ENCODE data around the gene MAG.

The MAG gene

GRCh38 chr19:35304036-35304435, 12.1 kb downstream of the MAG start:
- Histone ChIP-seq H3K27ac (replicated peaks) (no peak overlapping the region), H3K4me3 (replicated peaks; ENCODE audit: insufficient read depth, low read length) (no peak overlapping the region), H3K27me3 (ENCODE audit: insufficient read depth, poor library complexity, severe bottlenecking) (no peaks in the 10 kb centered on the region)
- no peak for DNase-seq (ENCODE audit: low read depth in 1 of 2, low spot score in 1 of 2)
- TF ChIP-seq CTCF (IDR thresholded peaks at IDR 0.05; ENCODE audit: insufficient read depth, low read length) (no peak), SPI1 (IDR thresholded peaks at IDR 0.05; ENCODE audit: borderline replicate concordance, low read depth) (no peak), GABPA (IDR thresholded peaks at IDR 0.05; ENCODE audit: low read depth) (no peak), REST (IDR thresholded peaks at IDR 0.05; ENCODE audit: insufficient replicate concordance, low read depth) (no peak), POLR2AphosphoS5 (IDR thresholded peaks at IDR 0.05; ENCODE audit: low read depth) (no peak)

- H3K4me3 ChIP-seq (replicated peaks; ENCODE audit: insufficient read depth, low read length): no peak overlapping the region
- no peak for DNase-seq (ENCODE audit: low read depth in 1 of 2, low spot score in 1 of 2)
- no peak overlapping the region for H3K27ac ChIP-seq (replicated peaks)
- TF ChIP-seq POLR2AphosphoS5 (IDR thresholded peaks at IDR 0.05; ENCODE audit: low read depth) (no peak), CTCF (IDR thresholded peaks at IDR 0.05; ENCODE audit: insufficient read depth, low read length) (no peak), REST (IDR thresholded peaks at IDR 0.05; ENCODE audit: insufficient replicate concordance, low read depth) (no peak), GABPA (IDR thresholded peaks at IDR 0.05; ENCODE audit: low read depth) (no peak), SPI1 (IDR thresholded peaks at IDR 0.05; ENCODE audit: borderline replicate concordance, low read depth) (no peak)
- no peaks in the 10 kb centered on the region for H3K27me3 ChIP-seq (ENCODE audit: insufficient read depth, poor library complexity, severe bottlenecking)
Observed at GRCh38 chr19:35305181-35305580, 13.2 kb downstream of the MAG start.

- TF ChIP-seq SPI1 (IDR thresholded peaks at IDR 0.05; ENCODE audit: borderline replicate concordance, low read depth) (no peak), CTCF (IDR thresholded peaks at IDR 0.05; ENCODE audit: insufficient read depth, low read length) (peak; percentile 15), GABPA (IDR thresholded peaks at IDR 0.05; ENCODE audit: low read depth) (no peak), POLR2AphosphoS5 (IDR thresholded peaks at IDR 0.05; ENCODE audit: low read depth) (no peak), REST (IDR thresholded peaks at IDR 0.05; ENCODE audit: insufficient replicate concordance, low read depth) (no peak)
- no peaks in the 10 kb centered on the region for H3K27me3 ChIP-seq (ENCODE audit: insufficient read depth, poor library complexity, severe bottlenecking)
- H3K27ac ChIP-seq (replicated peaks): no peak overlapping the region
- H3K4me3 ChIP-seq (replicated peaks; ENCODE audit: insufficient read depth, low read length): no peak overlapping the region
- no peak for DNase-seq (ENCODE audit: low read depth in 1 of 2, low spot score in 1 of 2)
Observed at GRCh38 chr19:35306473-35307246, 14.7 kb downstream of the MAG start.

All from HL-60 (cell line).